Urinary bladder (tissue), 4 donors: ENCODE results near the gene HERC4. TPM values are rescaled to one million over a fixed set of nuclear protein-coding genes. Genes with fewer than 3 reads are reported as not detected.
"Not testable (repeated sequence)": the region's sequence is repeated elsewhere in the genome, so short reads cannot be mapped to it uniquely, and the experiment has no call there.

ENCODE experiments used
- DNase-seq: peaks from one replicate; pipeline ENCODE4 v3.0.0-alpha.2; 2015; ENCODE audit errors: extremely low spot score
- H3K27ac ChIP-seq: one replicate; pipeline ENCODE4 v1.5.1; 2013; ENCODE audit warnings: low read depth, mild to moderate bottlenecking, moderate library complexity
- H3K36me3 ChIP-seq: one replicate; pipeline ENCODE4 v1.6.1; 2013; ENCODE audit warnings: mild to moderate bottlenecking, moderate library complexity; ENCODE audit not compliant: insufficient read depth
- H3K4me1 ChIP-seq: one replicate; pipeline ENCODE4 v1.6.1; 2013; ENCODE audit warnings: mild to moderate bottlenecking, moderate library complexity; ENCODE audit not compliant: insufficient read depth
- H3K4me3 ChIP-seq: one replicate; pipeline ENCODE4 v1.5.1; 2013; ENCODE audit warnings: low read depth, low read length
- WGBS: extraction: QIAGEN DNeasy Blood & Tissue Kit; methylation state at CpG from one replicate; pipeline ENCODE4 v1.1.7; 2013; 5-methylcytosine and 5-hydroxymethylcytosine counted together
- polyA plus RNA-seq: library from polyadenylated mRNA; stranded (reverse); fragments of 200-250 nt; gene quantifications from one replicate; pipeline ENCODE4 v1.2.3, GENCODE V29; 2013
- total RNA-seq: library from RNA; depleted of rRNA; stranded (reverse); fragments of >200 nt; gene quantifications from one replicate; pipeline ENCODE4 v1.2.3, GENCODE V29; 2014
- donor health status: healthy with polysubstance abuse.
- donor health status: healthy.

Gene HERC4
- total and polyA plus RNA-seq, 2 donors = 20.6 to 155 TPM

DNA sequence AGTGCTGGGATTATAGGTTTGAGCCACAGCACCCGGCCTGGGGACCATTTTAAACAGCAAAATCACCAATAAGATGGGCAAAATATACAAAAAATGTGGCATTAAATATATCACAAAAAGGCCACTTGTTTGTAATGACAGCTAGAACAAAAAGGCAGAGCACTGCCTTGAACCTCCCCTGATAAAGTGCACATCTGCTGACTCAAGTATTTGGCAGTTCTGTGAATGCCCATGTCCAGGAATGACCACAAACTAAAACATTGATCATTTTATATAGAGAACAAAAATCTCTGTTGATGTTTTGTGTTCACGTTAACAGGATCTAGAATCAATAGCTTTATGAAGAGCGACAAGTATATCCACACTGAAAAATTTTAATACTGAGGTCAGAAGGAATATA lies 21.5 kb downstream of the HERC4 start:
- no peak for DNase-seq
- Histone ChIP-seq H3K27ac (no peak overlapping the region), H3K4me1 (no peaks in the 10 kb centered on the region), H3K36me3 (peaks cover 3% of the 10 kb centered on the region), H3K4me3 (no peak overlapping the region)
- 88% methylated on average over 3 of the region's 3 CpGs for WGBS

GRCh38 chr10:68052463-68052862 lies 22.6 kb downstream of the HERC4 start:
- WGBS = 82% methylated on average over 2 of the region's 2 CpGs
- no peak for DNase-seq
- H3K4me1 ChIP-seq = no peaks in the 10 kb centered on the region
- H3K4me3 ChIP-seq = no peak overlapping the region
- peaks cover 3% of the 10 kb centered on the region for H3K36me3 ChIP-seq
- no peak overlapping the region for H3K27ac ChIP-seq

DNA sequence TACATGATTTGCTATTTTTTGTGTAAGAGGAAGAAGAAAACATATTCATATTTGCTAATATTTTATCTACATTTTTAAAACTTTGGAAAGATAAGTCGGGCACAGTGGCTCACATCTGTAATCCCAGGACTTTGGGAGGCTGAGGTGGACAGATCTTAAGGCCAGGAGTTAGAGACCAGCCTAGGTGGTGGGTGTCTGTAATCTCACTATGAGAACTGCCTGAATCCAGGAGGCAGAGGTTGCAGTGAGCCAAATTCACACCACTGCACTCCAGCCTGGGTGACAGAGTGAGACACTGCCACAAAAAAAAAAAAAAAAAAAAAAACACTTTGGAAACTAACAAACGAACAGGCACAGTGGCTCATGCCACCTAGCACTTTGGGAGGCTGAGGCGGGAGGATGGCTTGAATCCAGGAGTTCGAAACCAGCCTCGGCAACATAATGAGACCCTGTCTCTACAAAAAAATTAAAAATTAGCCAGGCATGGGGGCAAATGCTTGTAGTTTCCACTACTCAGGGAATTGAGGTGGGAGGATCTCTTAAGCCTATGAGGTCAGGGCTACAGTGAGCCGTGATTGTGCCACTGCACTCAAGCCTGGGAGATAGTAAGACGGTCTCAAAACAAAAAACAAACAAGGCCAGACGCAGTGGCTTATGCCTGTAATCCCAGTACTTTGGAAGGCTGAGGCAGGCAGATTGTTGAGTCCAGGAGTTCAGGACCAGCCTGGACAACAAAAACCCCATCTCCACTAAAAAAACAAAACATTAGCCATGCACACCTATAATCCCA lies 25.6 kb downstream of the HERC4 start:
- Histone ChIP-seq H3K27ac (no peak overlapping the region), H3K4me3 (no peak overlapping the region), H3K4me1 (no peaks in the 10 kb centered on the region), H3K36me3 (no peaks in the 10 kb centered on the region)
- DNase-seq = no peak
- 86% methylated on average over 8 of the region's 8 CpGs for WGBS

- Histone ChIP-seq H3K4me3 (no peak overlapping the region), H3K4me1 (no peaks in the 10 kb centered on the region), H3K27ac (no peak overlapping the region), H3K36me3 (no peaks in the 10 kb centered on the region)
- no peak for DNase-seq
- 90% methylated on average over 3 of the region's 3 CpGs for WGBS
Observed at GRCh38 chr10:68047554-68048327, 27.3 kb downstream of the HERC4 start.

- 98% methylated on average over 1 of the region's 1 CpG for WGBS
Observed at GRCh38 chr10:68047122-68047521, 28.0 kb downstream of the HERC4 start.

DNA sequence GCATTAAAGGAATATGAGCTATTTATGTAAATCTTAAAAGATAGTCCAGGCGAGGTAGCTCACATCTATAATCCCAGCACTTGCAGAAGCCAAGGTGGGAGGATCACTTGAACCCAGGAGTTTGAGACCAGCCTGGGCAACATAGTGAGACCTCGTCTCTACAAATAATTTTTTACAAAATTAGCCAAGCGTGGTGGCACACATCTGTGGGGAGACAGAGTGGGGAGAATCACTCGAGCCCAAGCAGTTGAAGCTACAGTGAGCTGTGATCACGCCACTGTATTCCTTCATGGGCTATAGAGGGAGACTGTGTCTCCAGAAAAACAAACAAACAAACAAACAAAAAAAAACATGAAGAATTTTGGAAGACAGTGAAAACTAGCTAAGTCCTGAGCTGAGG lies 28.4 kb downstream of the HERC4 start:
- DNase-seq = no peak
- Histone ChIP-seq H3K4me1 (no peaks in the 10 kb centered on the region), H3K4me3 (no peak overlapping the region), H3K36me3 (no peaks in the 10 kb centered on the region), H3K27ac (no peak overlapping the region)
- WGBS = 88% methylated on average over 5 of the region's 5 CpGs

More at GRCh38 chr10:68047122-68047521, 28.0 kb downstream of the HERC4 start:
- Histone ChIP-seq H3K36me3 (no peaks in the 10 kb centered on the region), H3K4me3 (no peak overlapping the region), H3K27ac (no peak overlapping the region), H3K4me1 (no peaks in the 10 kb centered on the region)
- DNase-seq = no peak

- no peaks in the 10 kb centered on the region for H3K4me1 ChIP-seq
- no peaks in the 10 kb centered on the region for H3K36me3 ChIP-seq
- no peak overlapping the region for H3K27ac ChIP-seq
- no peak for DNase-seq
- no peak overlapping the region for H3K4me3 ChIP-seq
Observed at GRCh38 chr10:68043030-68043429, 32.1 kb downstream of the HERC4 start.

DNA sequence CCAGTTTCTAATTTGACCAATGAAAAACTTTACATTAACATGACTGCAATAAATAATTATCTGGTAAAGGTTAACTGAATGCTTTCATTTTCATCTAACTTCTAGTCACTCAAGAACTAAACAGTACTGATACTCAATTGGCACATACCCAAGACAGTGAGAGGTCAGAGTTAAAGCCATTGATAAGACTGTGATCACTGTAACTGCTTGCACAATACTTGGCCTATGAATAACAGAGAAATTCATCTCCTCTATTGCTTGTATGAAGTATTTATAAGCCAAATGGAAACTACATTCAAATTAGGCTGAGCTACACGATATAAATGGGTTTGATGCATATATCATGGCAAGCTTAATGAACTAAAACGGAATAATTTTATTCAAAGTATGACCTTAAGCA lies 43.0 kb downstream of the HERC4 start:
- H3K36me3 ChIP-seq = peaks cover 3% of the 10 kb centered on the region
- H3K4me3 ChIP-seq = no peak overlapping the region
- no peak for DNase-seq
- 84% methylated on average over 2 of the region's 2 CpGs for WGBS
- no peaks in the 10 kb centered on the region for H3K4me1 ChIP-seq
- H3K27ac ChIP-seq = no peak overlapping the region

GRCh38 chr10:68027429-68027828 lies 47.7 kb downstream of the HERC4 start:
- DNase-seq = no peak
- no peaks in the 10 kb centered on the region for H3K4me1 ChIP-seq
- WGBS = 93% methylated on average over 9 of the region's 9 CpGs
- peaks cover 3% of the 10 kb centered on the region for H3K36me3 ChIP-seq
- H3K27ac ChIP-seq = no peak overlapping the region
- no peak overlapping the region for H3K4me3 ChIP-seq

GRCh38 chr10:68023292-68023691 lies 51.8 kb downstream of the HERC4 start:
- WGBS = 97% methylated on average over 1 of the region's 1 CpG
- Histone ChIP-seq H3K36me3 (peaks cover 4% of the 10 kb centered on the region), H3K4me1 (no peaks in the 10 kb centered on the region), H3K27ac (no peak overlapping the region), H3K4me3 (no peak overlapping the region)
- no peak for DNase-seq

DNA sequence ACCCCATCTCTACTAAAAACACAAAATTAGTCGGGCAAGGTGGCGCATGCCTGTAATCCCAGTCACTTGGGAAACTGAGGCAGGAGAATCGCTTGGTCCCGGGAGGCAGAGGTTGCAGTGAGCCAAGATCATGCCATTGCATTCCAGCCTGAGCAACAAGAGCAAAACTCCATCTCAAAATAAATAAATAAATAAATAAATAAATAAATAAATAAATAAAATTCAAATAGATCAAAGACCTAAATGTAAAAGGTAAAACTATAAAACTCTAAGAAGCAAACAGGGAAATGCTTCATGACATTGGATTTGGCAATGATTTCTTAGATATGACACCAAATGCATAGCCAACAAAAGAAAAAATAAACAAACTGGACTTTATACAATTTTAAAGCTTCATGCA lies 52.8 kb downstream of the HERC4 start:
- not testable (repeated sequence) for H3K4me1 ChIP-seq, H3K36me3 ChIP-seq, DNase-seq, H3K27ac ChIP-seq, H3K4me3 ChIP-seq
- 98% methylated on average over 4 of the region's 4 CpGs for WGBS

DNA sequence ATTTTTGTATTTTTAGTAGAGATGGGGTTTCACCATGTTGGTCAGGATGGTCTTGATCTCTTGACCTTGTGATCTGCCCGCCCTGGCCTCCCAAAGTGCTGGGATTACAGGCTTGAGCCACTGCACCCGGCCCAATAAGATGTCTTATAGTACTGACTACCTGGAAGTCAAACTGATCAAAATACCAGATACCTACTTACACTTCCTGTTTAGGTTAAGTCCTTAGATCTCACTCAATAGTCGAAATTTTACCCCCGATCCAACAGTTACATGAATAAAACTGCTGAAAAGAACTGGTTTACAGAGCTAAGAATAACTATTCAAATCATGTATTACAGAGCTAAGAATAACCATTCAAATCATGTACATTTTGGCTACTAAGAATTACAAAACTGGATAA lies 58.6 kb downstream of the HERC4 start:
- not testable (repeated sequence) for DNase-seq, H3K4me1 ChIP-seq, H3K36me3 ChIP-seq, H3K4me3 ChIP-seq, H3K27ac ChIP-seq
- WGBS = 89% methylated on average over 4 of the region's 4 CpGs

- Histone ChIP-seq H3K36me3 (peaks cover 7% of the 10 kb centered on the region), H3K4me3 (no peak overlapping the region), H3K4me1 (no peaks in the 10 kb centered on the region), H3K27ac (no peak overlapping the region)
- WGBS = 96% methylated on average over 11 of the region's 11 CpGs
- no peak for DNase-seq
Observed at GRCh38 chr10:68010426-68010940, 64.6 kb downstream of the HERC4 start.

DNA sequence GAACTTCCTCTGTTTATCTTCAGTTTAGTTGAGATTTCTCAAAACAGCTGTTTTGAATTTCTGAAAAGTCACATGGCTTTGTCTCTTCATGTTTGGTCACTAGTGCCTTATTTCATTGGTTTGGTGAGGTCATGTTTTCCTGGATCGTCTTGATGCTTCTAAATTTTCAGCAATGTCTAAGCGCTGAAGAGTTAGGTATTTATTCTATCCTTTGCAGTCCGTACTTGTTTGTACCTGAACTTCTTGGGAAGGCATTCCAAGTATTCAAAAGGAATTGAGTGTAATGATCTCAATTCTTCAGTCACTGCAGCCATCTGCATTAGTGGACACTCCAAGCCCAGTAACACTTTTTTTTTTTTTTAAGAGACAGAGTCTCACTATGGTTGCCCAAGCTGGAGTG lies 67.7 kb downstream of the HERC4 start:
- 97% methylated on average over 3 of the region's 3 CpGs for WGBS
- Histone ChIP-seq H3K4me3 (no peak overlapping the region), H3K36me3 (peaks cover 7% of the 10 kb centered on the region), H3K27ac (no peak overlapping the region), H3K4me1 (no peaks in the 10 kb centered on the region)
- DNase-seq = no peak
